GM19468 (cell line): Measurements from ENCODE around the gene DNASE2B.

Experiments used
- ATAC-seq: cut with Tn5 transposase; IDR thresholded peaks from one replicate; pipeline ENCODE4 v1.9.1; 2021; ENCODE audit warnings: mild to moderate bottlenecking, moderate library complexity, moderate number of reproducible peaks; ENCODE audit not compliant: unreplicated experiment; ENCODE audit errors: extremely low read depth

DNASE2B gene

DNA sequence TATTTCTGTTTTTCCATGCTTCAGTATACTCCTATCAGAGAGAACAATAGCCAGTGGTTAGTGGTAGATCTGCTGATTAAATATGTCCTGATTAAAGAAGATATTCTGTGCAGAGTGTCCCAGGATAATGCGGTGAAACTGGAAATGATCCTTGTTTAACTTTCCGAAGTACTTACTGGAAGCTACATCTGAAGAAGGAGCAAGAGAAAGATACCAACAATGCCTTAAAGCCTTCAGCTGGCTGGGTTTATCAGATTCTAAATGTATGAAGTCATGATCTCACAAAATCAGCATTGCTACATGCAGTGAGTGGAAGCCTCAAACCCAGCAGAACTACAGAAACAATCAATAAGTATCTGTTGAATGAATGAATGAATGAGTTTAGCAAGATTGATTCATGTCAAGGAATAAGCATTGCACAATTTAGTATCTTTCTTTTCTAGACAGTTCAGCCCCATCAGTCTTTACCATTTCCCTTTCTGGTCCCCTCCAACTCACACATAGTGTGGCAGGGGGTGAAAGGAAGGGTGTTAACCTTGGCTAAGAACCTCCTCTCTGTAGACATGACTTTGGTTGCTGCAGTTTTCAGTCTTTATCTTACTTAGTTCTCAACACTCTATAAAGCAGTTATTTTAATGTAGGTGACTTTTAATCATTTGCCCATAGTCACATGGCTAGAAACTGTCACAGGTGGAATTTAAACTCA lies 24.7 kb upstream of the DNASE2B start:
- no peak for ATAC-seq

DNA sequence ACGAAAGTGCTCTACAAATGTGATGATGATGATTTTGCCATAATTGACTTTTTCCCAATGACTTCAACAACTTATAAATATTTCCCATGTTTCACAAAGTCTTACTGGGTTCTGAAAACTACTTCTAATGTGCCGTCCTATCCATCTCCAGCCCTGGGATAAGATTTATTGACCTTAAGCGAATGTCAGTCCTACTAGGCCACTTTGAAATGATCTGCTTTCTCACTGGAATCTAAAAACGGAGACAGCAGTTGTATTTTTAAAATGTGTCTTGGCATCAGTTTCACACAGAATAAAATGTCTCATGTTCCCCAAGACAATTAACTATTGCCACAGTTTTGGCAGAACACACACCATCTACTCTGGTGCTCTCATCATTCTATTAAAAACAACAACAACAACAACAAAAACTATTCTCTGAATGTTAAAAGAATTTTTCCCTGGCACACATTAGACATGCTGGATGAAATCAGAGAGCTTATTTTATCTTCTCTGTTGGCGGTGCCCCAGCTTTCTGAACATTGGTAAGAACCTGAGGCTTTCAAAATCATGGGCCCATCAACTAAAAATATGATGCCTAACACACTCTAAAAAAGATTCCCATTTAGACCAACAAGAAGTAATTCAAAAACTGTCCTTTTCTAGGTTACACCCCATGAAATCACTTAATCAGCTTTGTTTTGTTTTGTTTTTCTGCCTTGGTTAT lies 23.1 kb upstream of the DNASE2B start:
- no peak for ATAC-seq

DNA sequence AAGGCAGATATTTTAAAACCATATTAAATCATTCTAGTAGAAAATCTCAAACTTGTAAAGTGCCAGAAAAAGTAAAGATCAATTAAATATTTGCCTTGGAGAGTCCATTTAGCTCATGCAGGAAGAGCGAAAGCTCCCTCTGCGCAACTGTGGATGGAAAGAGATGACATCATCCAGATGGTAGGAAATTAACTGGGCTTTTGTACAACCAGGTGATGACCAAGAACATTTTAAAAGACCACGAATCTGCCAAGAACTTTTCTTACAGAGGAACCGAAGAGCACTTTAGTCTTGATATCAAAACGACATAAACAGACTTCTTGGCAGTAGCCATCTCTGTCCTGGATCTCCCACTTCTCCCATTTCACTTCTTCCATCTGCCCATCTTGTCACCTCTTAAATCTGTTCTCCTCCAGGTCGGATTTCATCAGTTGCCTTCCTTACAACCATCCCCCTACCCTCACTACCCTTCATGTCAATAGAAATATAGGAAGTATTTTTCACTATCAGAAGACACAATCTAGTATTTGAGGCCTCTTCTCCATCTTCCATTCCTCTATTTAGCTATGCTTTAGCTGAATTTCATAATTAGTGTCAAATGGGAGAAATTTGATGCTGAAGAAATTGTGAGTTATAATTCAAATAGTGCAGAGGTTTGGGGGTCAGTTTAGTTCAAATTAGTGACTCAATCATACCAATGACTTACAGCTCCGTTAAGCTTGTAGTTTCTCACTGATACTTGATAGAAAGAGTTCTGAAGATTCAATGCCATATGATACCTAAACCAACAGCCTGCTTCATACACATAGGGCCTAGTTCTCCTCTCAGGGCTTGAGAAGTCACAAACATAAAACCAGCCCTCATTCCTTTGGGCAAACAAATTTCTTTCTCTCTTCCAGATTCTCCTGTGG lies 22.0 kb upstream of the DNASE2B start:
- no peak for ATAC-seq

DNA sequence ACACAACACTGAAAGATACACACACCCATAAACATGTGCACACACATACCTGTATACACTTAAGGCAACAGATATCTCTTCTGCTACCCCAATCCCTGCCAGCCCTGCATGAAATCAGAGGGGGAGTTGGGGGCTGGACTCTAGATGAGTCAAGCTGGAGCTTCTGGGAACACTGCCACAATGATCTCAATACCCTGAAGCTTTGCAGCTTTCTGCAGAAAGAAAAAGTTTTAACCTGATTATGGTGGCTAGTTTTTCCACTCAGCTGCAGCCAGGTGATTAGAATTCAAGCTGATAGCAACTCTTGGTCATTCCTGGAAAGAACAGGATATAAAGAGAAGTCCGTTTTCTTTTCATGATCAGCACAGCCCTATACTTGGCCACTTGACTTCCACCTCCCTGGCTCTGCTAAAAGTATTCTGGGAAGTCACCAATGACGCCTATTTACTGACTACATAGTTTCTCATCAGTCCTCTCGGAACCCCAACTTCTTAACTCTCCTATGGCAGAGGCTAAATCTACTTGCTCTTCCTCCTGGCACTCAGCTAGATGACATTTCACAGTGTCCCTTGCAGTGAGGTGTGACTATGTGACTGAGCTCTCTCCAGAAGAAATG lies 20.7 kb upstream of the DNASE2B start:
- ATAC-seq = no peak

DNA sequence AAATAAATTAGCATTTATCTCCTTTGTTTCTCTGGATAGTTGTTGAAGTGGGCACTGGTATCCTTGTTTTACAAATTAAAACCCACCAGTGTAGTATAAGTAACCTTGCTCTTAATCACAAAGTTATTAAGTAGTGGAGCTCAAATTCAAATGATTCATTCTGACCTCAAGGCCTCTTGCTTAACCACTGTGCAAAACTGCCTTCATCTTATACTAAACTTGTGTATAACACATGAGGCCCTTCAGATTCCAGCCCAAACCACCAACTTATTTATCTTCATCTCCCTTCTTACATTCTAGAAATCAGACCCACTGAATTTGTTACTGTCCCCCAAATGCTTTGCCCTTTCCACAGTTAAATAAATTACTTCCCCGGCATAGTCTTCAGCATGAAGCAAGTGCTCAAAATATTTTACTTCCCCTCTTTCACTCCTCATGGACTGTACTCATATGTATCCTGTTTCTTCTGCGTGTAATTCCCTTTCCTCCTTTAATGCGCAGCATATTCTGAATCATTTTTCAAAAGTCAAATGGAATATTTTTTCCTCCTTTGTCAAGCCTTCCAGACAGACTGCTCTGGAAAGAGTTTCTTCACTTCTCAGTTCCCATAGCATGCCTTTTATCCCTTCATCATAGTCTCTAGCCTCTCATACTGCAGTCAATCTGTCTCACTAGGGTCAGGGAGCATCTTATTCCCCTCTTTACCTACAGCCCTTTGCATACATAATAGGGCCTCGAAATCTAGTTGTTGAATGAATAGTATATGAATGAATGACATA lies 19.0 kb upstream of the DNASE2B start:
- ATAC-seq = no peak

DNA sequence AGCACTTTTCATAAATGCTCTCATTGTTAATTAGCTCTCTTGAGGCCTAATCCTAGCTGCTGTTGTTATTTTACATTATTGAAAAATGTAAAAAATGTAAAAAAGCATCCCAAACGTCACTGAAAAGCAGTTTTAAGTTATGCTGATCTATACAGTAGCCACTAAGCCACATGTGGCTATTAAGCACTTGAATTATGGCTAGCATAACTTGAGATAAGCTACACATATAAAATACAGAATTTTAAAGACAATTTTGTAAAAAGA lies 18.4 kb upstream of the DNASE2B start:
- ATAC-seq = no peak

DNA sequence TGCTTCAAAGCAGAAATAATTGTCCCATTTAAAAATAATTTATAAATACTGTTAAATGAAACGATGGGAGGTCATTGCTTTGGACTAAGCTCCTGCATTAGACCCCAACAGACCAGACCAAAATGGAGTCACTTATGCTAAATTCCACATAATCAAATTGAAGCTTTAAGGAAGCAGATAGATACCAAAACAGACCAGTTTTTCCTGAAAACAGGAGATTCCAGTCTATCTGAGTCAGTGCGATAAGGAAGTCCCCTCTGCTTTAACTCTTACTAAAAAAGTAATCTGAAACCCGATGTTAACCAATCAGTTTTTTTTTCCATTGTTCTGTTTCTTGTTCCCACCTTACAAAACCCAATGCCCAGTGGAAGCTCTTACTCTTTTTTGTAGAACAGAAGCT lies 16.2 kb upstream of the DNASE2B start:
- ATAC-seq = no peak

DNA sequence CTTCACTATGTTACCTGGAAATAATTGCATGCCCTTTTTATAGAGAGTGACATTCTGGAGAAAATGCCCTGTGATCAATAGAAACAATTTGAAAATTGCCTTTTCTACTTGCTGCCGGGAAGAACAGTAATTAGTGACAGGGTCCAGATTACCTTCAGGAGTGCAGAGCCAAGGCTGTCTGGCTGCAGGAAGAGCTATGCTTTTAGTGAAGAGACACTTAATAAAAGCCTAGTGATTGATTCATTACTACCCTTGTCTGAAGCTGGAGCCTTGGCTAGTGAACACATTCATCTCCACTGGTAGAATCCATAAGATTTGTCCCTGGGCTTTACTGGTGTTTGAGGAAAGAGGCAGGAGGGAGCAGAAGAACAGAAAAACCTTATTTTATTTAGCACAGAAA lies 12.9 kb upstream of the DNASE2B start:
- no peak for ATAC-seq

DNA sequence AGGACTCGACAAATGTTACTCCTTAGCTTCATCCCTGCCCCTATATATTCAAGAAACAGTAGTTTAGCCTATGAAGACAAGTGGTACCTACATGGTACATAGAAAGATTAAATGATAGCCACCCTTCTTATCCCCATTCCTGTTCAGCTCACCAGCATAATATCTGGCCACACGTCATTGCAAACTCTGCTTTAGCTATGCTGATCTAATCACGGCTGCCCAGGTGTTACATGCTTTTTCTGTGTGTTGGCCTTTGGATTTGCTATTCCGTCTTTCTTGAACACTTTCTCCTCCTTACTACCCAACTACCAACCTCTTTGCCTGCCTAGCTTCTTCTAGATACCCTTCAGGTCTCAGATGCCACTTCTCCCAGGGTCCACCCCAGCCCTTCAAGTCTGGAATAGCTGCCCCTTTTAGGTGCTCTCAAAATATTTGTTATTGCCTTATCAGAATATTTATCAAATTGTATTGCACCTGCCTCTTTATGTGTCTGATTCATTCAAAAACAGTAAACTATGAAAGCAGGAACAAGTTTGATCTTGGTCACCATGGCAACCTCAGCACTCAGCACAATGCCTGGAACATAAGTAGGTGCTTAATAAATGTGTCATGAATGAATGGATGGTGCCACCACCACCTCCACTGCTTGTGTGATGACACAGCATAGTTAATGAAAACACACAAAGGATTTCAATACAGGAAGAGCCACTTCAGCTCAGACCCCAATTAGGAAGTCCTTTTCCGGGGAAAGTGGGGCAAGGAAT lies 11.4 kb upstream of the DNASE2B start:
- ATAC-seq = no peak

DNA sequence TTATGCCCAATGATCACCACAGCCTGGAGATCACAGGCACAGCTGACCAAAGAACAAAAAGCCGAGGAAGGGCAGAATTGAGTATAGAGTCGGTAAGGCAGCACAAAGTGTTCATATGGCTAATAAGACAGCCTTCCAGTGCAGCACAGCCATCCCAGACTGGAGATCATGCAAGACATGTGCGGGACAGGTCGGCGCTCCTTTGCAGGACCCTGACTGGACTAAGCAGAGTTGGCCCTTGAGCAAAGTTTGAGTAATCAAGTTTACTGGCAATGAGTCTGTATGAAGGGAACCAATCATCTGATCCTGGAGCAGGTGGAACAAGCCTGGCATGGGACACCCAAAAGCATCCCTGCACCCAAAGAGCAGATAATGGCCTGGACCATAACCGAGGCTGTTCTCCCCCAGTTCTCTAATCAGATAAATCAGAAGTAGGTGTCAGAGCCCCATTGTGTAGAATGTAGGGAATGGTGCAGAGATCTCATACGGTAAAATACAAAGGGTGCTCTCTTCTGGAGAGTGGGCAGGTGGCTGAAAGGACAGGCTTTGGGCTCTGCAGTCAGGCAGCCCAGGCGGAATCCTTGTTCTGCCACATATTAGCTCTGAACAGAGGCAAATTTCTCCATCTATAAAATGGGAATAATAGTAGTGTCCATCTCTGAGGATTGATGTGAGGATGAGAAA lies 10.7 kb upstream of the DNASE2B start:
- ATAC-seq = no peak

DNA sequence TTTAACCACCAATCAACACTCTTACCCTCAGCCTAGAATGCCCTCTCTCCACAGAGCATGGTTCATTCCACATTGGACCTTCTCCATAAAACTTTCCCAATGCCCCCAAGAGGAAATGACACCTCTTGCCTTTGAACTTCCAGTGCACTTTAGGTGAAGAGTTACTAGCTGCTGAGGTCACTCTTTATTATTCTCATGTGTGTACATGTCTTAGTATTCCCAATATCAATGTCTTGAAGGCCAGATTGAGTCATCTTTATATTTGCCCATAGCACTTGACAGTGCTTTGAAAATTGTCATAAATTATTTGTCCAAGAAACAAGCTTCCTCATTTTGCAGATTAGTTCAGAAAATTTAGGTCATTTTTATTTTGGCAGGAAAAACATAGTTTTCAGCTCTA lies 8.1 kb upstream of the DNASE2B start:
- no peak for ATAC-seq

DNA sequence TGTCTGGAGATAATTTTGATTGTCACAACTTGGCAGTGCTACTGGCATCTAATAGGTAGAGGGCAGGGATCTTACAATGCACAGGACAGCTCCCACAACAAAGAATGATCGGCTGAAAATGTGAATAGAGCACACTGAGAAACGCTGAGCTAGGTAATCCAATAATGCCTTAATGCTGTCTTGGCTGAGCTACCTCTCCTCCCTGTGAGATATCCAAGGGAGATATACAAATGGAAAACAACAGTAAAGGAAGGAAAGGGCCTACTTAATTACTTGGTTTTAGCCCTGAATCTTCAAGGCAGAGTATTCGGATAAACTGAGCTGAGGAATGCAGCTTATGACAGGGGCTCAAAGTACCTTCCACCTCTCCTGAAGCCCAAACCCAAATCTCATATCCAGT lies 2.9 kb downstream of the DNASE2B start:
- no peak for ATAC-seq

DNA sequence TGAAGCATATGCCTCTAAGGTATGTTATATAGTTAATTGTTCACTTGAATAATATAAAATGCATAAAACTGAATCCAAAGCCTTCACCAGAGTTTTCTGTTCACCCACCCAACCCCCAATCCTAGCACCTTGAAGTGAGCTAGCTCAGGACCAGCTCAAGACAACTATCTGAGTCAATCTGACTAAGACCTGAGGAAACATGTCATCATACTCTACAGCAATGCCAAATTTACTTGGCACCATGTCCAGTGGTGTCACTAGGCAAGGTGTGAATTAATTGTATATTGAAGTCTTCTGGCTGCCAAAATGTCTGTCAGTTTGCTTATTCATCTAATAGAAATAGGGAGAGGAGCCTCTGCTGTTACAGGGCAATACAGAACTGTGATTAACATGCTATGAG lies 3.8 kb downstream of the DNASE2B start:
- no peak for ATAC-seq

DNA sequence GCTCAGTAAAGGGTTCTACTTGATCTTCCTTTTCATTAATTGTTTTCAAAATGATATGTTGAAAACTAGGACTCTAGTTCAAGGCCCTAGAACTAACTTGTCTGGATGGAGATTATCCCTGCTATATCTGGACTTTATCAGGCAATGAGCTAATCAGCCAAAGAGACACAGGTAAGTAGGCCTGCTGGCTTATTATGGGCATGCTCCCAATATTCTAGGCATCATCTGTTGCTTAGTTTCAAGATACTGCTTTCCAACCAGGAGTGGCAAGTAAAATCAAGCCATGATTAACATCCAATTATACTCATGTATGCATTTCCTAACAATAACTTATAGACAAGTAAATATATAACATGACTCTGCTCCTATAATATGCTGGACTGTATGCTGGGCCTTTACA lies 4.2 kb downstream of the DNASE2B start:
- no peak for ATAC-seq

DNA sequence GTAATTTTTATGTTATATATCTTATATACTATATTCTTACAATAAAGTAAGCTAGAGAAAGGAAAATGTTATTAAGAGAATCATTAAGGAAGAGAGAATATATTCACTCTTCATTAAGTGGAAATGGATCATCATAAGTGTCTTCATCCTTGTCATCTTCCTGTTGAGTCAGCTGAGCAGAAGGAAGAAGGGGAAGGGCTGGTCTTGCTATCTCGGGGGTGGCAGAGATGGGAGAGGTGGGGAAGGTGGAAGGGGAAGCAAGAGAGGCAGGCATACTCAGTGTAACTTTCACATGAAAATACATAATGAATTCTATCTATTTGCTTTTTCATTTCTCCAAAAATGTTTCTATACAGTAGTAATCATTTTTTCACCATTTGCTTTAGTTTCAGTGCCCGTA lies 5.1 kb downstream of the DNASE2B start:
- no peak for ATAC-seq

DNA sequence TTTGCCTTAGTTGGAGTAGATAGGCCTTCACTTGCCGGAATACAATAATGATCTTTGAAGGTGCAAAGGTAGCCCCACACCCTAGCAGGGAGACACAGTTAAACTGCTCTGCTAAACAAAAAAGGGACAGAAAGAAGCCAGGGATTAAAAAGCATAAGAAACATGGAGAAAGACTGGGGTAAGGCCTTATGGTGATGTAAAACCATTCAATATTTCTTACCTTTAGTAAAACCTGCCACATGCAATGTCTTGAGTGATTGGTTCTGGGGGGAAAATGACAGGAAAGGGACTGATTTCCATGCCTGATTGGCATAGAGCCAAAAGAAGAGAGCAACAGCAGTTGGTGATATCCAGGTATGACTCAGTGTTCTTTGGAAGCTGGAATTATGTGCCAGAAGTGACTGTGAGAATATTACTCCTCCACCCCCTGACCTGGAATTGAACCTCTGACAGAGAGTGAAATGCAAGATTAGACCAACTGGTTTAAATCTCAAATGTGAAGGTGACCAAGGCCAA lies 8.1 kb downstream of the DNASE2B start:
- ATAC-seq = no peak

DNA sequence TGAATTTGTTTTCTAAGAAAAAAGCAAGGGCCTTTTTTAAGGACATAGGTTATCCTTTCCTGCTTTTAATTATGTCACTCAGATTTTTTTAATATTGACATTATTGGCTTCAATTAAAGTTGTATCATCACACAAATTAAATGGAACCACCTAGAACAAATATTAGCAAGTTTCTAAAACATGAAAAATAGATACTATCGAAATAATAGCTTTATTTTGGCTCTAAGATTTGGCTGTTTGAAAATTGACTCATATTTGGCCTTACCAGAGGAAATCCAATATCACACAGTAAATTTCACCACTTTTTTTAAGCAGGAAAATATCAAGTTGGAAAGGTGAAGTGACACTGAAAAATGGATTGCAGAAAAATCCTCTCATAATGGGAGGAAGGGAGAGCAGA lies 9.2 kb downstream of the DNASE2B start:
- no peak for ATAC-seq

DNA sequence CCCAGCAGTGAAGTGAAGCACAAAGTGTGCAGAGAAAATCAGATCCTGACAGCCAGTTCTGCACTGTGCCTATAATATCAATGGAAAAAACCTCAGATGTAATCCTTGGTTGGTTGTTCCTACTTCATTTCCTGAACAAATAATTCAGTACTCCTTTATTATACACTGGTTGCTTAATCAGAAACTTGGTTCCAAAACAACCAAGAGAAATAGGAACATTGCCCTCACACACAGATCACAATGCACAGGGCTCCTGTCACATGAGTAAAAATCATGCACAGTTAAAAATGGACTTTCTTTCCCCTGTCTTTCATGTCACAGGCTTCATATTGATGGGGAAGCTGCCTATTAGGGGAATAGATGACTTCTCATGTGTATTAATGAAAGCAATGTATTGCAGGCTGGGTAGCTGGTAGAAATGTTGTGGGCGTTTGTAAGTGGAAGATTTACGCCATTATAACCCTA lies 9.7 kb downstream of the DNASE2B start:
- no peak for ATAC-seq

DNA sequence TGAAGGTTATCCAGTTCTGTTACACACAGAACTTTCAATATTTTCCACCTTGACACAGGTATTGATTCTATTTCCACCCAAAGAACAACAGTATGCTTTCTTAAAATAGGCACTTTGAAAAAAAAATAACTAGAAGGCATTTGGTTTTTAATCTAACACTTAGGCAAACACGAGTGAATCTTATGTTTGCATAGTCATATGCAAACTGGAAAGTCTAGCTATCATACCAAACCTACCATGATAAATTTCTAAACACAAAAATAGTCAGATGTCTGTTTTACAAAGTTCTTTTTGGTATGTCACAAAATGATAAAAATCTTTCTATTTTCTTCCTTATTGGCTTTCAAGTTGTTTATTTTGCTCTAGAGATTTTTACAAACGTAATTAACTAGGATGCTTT lies 11.6 kb downstream of the DNASE2B start:
- no peak for ATAC-seq
